A549 treated with RU486 at 1 μM for 4 hours (cell line): Measurements from ENCODE around the gene ACD. TPM values are rescaled to one million over a fixed set of nuclear protein-coding genes. Genes with fewer than 3 reads are reported as not detected.

Experiments used
- total RNA-seq: library from RNA; stranded (reverse); fragments of 200-300 nt; extraction: Qiagen RNA extraction; gene quantifications from 5 replicates; pipeline ENCODE4 v1.2.3, GENCODE V29; 2022; ENCODE audit warnings: low read depth

The ACD gene
- total RNA-seq, result 23.8 to 36.1 TPM (median 33.6 TPM) in 5 replicates

DNA sequence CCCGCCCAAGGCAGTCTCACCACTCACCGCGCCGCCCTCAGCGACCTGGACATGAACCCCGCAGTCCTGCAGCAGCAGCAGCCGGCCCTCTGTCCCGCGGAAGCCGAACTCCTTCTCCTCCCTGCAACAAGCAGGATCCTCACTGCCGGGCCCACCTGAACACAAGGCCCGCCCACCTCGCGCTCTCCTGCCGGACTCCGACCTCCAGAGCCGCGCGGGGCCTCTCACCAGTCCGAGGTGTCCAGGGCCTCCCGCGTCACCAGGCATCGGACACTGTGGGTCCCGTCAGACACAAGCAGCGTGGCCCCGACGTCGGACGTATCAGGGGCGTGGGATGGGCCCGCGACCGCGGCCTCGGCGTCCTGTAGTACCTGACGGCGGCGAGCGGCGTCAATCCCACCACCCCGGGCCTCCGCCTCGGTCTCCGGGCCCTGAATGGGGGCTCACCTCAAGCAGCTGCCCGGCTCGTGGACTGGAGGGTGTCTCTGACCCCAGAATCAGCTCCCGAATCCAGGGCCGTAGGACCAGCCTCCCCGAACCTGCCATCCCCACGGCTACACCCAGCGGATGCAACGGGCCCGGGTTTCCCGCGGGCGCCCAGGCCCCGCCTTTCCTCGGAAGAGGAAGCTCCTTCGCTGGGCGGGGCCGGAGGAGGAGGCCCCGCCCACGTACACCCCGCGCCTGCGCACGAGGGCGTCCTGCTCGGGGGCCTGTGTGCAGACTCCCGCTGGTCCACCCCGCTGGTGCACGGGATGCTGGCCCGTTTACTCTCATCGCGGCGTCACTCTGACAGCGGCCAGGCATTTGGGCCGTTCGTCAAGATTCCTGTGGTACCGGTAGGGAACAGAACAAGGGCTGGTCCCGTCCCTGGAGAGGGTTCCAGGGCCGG is at the start of gene ACD:
ACD (minus strand) TSS at position 586 of the 889 bp plus-strand sequence; CDS start at position 546, 40 bp downstream.

GRCh38 chr16:67666559-67667452 is 6.7 kb upstream of the ACD start, which contains the start of the genes C16orf86 and ENKD1:
Gene C16orf86 (plus strand): TSS chr16:67666814. CDS start chr16:67666971, 157 bp downstream.
Gene ENKD1 (minus strand): TSS chr16:67666750. CDS start chr16:67666442, 308 bp downstream.

DNA sequence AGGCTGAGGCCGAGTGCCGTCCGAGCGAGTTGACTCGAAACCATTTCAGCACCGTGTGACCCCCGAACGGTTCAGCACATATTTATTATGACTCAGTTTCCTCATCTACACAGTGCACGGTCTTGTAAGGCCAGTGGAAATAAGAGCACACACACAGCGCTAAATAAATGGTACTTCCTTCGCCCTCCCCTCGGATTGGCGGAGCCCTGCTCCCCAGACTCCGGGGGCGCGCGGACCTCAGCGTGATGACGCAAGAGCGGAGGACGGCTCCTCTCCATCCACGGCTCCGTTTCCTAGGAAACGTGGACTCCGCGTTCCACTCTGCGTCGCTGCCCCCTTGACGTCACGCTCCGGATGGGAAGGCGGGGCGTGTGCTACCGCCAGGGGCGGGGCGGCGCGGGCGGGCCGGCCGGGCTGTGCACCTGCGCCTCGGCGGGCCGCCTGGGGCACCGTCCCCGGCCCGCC is 536 bp upstream of the ACD start, which contains the start of gene PARD6A:
PARD6A (plus strand) TSS at position 397 of the 465 bp plus-strand sequence. CDS start 79 bp downstream, outside the sequence.

Other genes with a start within 250 kb of the ACD start
- 5.3 to 7.6 TPM (median 6.5 TPM) in 5 replicates for gene ZDHHC1, start 243.8 kb downstream of the ACD start, total RNA-seq
- gene HSD11B2, start 229.1 kb downstream of the ACD start, total RNA-seq, result 1.2 to 1.8 TPM (median 1.7 TPM) in 5 replicates
- gene ATP6V0D1, start 179.1 kb downstream of the ACD start, total RNA-seq, result 96.3 to 122 TPM (median 110 TPM) in 5 replicates
- not detected in 5 replicates for gene AGRP, start 176.7 kb downstream of the ACD start, total RNA-seq
- 33.1 to 44.1 TPM (median 37.1 TPM) in 5 replicates for gene RIPOR1, start 131.4 kb downstream of the ACD start, total RNA-seq
- 28.6 to 39.1 TPM (median 38.0 TPM) in 5 replicates for gene CTCF, start 97.7 kb downstream of the ACD start, total RNA-seq
- gene CARMIL2, start 15.1 kb downstream of the ACD start, total RNA-seq, result 1.0 to 2.0 TPM (median 1.7 TPM) in 5 replicates
- gene PARD6A, start 700 bp upstream of the ACD start, total RNA-seq, result 1.2 to 2.1 TPM (median 1.7 TPM) in 5 replicates
- gene ENKD1, start 6.5 kb upstream of the ACD start, total RNA-seq, result 9.4 to 11.1 TPM (median 10.4 TPM) in 5 replicates
- 0.14 TPM in 1 of 5 replicates, not detected in the others for gene C16orf86, start 6.6 kb upstream of the ACD start, total RNA-seq
- 16.9 to 17.9 TPM (median 17.0 TPM) in 5 replicates for gene GFOD2, start 59.1 kb upstream of the ACD start, total RNA-seq
- 8.1 to 9.9 TPM (median 8.8 TPM) in 5 replicates for gene RANBP10, start 146.3 kb upstream of the ACD start, total RNA-seq
- 0.33 to 0.71 TPM (median 0.46 TPM) in 5 replicates for gene TSNAXIP1, start 146.6 kb upstream of the ACD start, total RNA-seq
- gene THAP11, start 182.1 kb upstream of the ACD start, total RNA-seq, result 27.0 to 43.3 TPM (median 40.3 TPM) in 5 replicates
- 237 to 270 TPM (median 244 TPM) in 5 replicates for gene NUTF2, start 186.7 kb upstream of the ACD start, total RNA-seq
- gene CENPT, start 187.4 kb upstream of the ACD start, total RNA-seq, result 23.0 to 30.4 TPM (median 28.9 TPM) in 5 replicates
- gene EDC4, start 212.8 kb upstream of the ACD start, total RNA-seq, result 50.7 to 67.5 TPM (median 64.8 TPM) in 5 replicates
- not detected in 5 replicates for gene NRN1L, start 224.6 kb upstream of the ACD start, total RNA-seq
- gene PSKH1, start 233.0 kb upstream of the ACD start, total RNA-seq, result 10.0 to 16.2 TPM (median 15.6 TPM) in 5 replicates